SK-N-SH treated with all-trans-retinoic acid at 6 μM for 48 hours (cell line): ENCODE data around the gene SMIM31.

ENCODE experiments used
- ARNTL ChIP-seq: fragments of 450-650 bp; formaldehyde crosslinking; IDR thresholded peaks from 2 replicates; pipeline ENCODE4 v1.5.0; 2020; ENCODE audit warnings: low read depth, mild to moderate bottlenecking, moderate library complexity, borderline replicate concordance
- CSDC2 ChIP-seq: fragments of 250-450 bp; sonication (Bioruptor Pico); IDR thresholded peaks from 2 replicates; pipeline ENCODE4 v1.5.0; 2020; ENCODE audit warnings: mild to moderate bottlenecking, moderate library complexity
- ESRRG ChIP-seq: fragments of 250-450 bp; sonication (Bioruptor Pico); IDR thresholded peaks from 2 replicates; pipeline ENCODE4 v1.6.1; 2021; ENCODE audit warnings: mild to moderate bottlenecking
- GLIS3 ChIP-seq: fragments of 250-450 bp; sonication (Bioruptor Pico); IDR thresholded peaks from 2 replicates; pipeline ENCODE4 v1.5.0; 2020; ENCODE audit warnings: mild to moderate bottlenecking, moderate library complexity
- ISL1 ChIP-seq: fragments of 250-450 bp; sonication (Bioruptor Pico); IDR thresholded peaks from 2 replicates; pipeline ENCODE4 v2.1.2; 2022; ENCODE audit warnings: mild to moderate bottlenecking, moderate library complexity
- OSR1 ChIP-seq: fragments of 250-450 bp; sonication (Bioruptor Pico); IDR thresholded peaks from 2 replicates; pipeline ENCODE4 v1.8.0; 2022; ENCODE audit warnings: moderate library complexity, mild to moderate bottlenecking, inconsistent platforms
- RARB ChIP-seq: fragments of 250-450 bp; sonication (Bioruptor Pico); IDR thresholded peaks from 2 replicates; pipeline ENCODE4 v1.8.0; 2021; ENCODE audit warnings: mild to moderate bottlenecking, moderate library complexity
- TCF4 ChIP-seq: fragments of 250-450 bp; sonication (Bioruptor Pico); IDR thresholded peaks from 2 replicates; pipeline ENCODE4 v1.8.0; 2021; ENCODE audit warnings: mild to moderate bottlenecking, moderate library complexity, borderline replicate concordance
- ZFP3 ChIP-seq: fragments of 250-450 bp; sonication (Bioruptor Pico); IDR thresholded peaks from 2 replicates; pipeline ENCODE4 v1.5.0; 2020; ENCODE audit warnings: mild to moderate bottlenecking, moderate library complexity
- TF ChIP-seq, protein P1 (sequence below): fragments of 250-450 bp; sonication (Bioruptor Pico); IDR thresholded peaks from 2 replicates; pipeline ENCODE4 v1.8.0; 2020; ENCODE audit warnings: mild to moderate bottlenecking, moderate library complexity, borderline replicate concordance
- TF ChIP-seq, protein P2 (sequence below): fragments of 250-450 bp; sonication (Bioruptor Pico); IDR thresholded peaks from 2 replicates; pipeline ENCODE4 v1.5.1; 2020; ENCODE audit warnings: low read depth, mild to moderate bottlenecking, moderate library complexity

GRCh38 chr4:164790249-164790648 is 36.3 kb downstream of the SMIM31 start:
- TF ChIP-seq RARB (CRISPR knock-in tag) (no peak), ZFP3 (CRISPR knock-in tag) (no peak), OSR1 (CRISPR knock-in tag) (no peak), GLIS3 (CRISPR knock-in tag) (no peak), ARNTL (CRISPR knock-in tag) (no peak), ESRRG (no peak), CSDC2 (CRISPR knock-in tag) (no peak), ISL1 (CRISPR knock-in tag) (no peak), TCF4 (no peak)
- TF ChIP-seq, protein P1, sequence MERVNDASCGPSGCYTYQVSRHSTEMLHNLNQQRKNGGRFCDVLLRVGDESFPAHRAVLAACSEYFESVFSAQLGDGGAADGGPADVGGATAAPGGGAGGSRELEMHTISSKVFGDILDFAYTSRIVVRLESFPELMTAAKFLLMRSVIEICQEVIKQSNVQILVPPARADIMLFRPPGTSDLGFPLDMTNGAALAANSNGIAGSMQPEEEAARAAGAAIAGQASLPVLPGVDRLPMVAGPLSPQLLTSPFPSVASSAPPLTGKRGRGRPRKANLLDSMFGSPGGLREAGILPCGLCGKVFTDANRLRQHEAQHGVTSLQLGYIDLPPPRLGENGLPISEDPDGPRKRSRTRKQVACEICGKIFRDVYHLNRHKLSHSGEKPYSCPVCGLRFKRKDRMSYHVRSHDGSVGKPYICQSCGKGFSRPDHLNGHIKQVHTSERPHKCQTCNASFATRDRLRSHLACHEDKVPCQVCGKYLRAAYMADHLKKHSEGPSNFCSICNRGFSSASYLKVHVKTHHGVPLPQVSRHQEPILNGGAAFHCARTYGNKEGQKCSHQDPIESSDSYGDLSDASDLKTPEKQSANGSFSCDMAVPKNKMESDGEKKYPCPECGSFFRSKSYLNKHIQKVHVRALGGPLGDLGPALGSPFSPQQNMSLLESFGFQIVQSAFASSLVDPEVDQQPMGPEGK (CRISPR knock-in tag) = no peak
- TF ChIP-seq, protein P2, sequence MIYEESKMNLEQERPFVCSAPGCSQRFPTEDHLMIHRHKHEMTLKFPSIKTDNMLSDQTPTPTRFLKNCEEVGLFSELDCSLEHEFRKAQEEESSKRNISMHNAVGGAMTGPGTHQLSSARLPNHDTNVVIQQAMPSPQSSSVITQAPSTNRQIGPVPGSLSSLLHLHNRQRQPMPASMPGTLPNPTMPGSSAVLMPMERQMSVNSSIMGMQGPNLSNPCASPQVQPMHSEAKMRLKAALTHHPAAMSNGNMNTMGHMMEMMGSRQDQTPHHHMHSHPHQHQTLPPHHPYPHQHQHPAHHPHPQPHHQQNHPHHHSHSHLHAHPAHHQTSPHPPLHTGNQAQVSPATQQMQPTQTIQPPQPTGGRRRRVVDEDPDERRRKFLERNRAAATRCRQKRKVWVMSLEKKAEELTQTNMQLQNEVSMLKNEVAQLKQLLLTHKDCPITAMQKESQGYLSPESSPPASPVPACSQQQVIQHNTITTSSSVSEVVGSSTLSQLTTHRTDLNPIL (CRISPR knock-in tag) = no peak
